DOHH2 (cell line): ENCODE data around the gene C13orf46.

Experiments used
- CTCF ChIP-seq: fragments of 200-600 bp; sonication (generic); IDR thresholded peaks from one replicate; pipeline ENCODE4 v1.5.1; 2014; ENCODE audit warnings: antibody characterized with exemption, mild to moderate bottlenecking, low read depth, low read length; ENCODE audit not compliant: poor library complexity, severe bottlenecking
- EZH2phosphoT487 ChIP-seq: fragments of 200-600 bp; sonication (generic); IDR thresholded peaks from 2 replicates; pipeline ENCODE4 v1.6.1; 2017; ENCODE audit warnings: borderline replicate concordance, mild to moderate bottlenecking, antibody characterized with exemption, low read length, moderate library complexity, mixed read lengths

DNA sequence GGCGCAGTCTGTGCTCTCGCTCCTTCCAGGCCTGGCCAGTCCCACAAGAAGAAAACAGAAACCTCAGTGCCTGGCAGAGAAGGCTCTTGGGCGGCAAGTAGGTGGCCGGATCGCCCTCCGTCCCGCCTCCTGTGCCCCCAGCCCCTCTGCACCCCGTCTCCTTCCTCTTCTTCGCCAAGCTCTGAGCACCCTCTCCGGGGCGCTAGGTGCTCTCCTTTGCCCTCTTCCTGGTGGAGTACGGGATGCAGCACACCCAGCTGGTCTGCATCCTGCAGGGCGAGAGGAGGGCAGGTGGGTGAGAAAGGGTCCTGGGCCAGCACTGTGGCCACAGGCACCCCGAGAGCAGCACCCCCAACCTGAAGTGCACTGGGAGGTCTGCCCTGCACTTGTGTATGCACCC is 17.3 kb downstream of the C13orf46 start:
- TF ChIP-seq CTCF: no peak
- no peak for TF ChIP-seq EZH2phosphoT487
